HG03280 (cell line): Measurements from ENCODE around the gene UBASH3A.

Source experiments
- ATAC-seq: cut with Tn5 transposase; IDR thresholded peaks from one replicate; pipeline ENCODE4 v1.9.1; 2021; ENCODE audit warnings: mild to moderate bottlenecking, moderate library complexity; ENCODE audit not compliant: unreplicated experiment

UBASH3A gene

DNA sequence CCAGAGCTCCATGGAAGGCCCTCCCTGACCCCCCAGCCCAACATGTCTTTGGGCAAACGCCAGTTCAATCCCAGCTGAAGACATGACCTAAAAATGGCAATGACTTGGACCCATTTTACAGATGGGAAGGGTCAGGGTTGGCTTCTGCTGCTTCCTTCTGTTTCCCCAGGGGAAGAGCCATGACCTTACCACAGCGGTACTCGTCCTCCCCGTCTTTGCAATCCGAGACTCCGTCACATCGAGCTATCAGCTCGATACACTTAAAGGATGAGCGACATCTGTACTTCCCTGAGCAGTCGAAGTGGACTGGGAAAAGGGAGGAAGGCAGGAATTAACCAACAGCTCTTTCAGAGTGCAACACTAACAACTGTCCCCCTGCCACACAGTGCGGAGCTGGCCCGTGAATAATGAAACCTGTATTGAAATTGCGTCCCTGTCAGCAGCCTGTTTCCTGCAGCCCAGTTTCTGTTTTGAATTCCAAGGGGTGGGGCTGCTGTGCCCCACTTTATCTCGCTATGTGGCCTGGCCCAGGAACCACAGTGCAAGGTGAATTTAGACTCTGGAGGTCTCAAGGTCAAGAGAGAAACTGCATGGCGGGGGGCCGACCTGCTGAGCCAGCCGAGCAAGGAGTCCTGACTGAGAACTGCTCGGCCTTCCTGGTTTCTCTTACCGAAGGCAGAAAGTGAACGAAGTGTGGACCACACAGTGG, 14.8 kb upstream of the UBASH3A start:
- no peak for ATAC-seq

DNA sequence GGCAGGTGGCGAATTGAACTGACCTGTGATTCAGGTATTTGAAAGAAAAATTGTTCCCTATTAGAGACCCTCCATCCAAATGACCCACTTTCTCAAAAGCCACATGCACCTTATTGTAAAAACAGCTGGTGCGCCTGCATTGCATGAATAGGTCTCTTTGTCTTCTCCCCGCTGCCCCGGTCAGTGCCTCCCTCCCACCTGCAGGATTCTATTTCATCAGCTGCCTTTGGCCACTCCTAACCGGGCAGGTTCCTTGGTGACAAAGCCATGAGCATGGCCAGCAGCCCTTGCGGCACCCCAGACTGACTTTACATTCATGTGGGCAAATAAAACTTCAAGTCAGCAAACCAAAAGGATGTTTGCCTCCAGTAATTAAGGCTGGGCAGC, 14.3 kb upstream of the UBASH3A start:
- ATAC-seq: no peak

DNA sequence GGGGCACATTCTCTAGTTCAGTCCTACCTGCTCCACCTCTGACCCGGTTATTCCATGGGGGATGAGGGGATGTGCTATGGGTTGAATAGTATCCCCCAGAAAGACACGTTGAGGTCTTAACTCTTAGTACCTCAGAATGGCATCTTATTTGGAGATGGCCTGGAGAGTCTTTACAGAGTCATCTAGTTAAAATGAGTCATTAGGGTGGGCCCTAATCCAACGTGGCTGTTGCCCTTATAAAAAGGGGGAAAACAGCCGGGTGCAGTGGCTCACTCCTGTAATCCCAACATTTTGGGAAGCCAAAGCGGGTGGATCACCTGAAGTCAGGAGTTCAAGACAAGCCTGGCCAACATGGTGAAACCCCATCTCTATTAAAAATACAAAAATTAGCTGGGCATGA, 13.5 kb upstream of the UBASH3A start:
- no peak for ATAC-seq

DNA sequence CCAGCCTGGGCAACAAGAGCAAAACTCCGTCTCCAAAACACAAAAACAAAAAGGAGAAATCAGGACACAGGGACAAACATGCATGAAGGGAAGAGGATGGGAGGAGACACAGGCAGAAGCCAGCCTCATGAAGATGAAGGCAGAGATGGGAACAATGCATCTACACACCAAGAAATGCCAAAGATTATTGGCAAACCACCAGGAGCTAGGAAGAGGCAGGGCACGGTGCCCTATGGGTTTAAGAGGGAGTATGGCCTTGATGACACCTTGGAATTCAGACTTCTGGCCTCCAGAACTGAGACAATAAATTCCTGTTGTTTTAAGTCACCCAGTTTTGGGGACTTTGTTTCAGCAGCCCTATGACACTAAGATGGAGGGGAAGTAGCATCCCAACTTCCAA, 13.0 kb upstream of the UBASH3A start:
- ATAC-seq: no peak

GRCh38 chr21:42391297-42391696, 12.4 kb upstream of the UBASH3A start:
- ATAC-seq: no peak

DNA sequence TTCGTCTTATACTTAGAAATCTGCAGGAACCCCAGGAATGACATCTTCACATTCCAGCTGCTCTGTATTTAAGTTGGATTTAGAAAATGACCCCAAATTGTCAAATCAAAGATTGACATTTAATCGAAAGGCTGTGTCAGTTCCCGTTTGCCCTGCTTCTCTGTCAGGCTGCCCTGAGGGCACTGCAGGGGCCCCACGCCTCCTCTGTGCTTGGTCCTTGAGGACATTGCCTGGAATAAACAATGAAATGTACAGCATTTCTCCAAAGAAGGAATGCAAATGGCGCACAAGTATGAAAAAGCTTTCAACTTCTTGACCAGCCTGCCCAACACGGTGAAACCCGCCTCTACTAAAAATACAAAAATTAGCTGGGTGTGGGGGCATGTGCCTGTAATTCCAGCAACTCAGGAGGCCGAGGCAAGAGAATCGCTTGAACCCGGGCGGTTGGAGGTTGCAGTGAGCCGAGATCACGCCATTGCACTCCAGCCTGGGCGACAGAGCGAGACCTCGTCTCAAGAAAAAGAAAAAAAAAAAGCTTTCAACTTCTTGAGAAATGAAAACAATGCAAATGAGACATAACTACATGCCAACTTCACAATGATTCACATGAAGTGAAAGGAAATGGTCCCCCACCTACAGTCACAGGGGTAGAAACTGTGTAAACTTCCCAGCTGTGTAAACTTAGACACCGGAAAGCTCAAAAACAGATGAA, 10.8 kb upstream of the UBASH3A start:
- peak; percentile 77 for ATAC-seq

DNA sequence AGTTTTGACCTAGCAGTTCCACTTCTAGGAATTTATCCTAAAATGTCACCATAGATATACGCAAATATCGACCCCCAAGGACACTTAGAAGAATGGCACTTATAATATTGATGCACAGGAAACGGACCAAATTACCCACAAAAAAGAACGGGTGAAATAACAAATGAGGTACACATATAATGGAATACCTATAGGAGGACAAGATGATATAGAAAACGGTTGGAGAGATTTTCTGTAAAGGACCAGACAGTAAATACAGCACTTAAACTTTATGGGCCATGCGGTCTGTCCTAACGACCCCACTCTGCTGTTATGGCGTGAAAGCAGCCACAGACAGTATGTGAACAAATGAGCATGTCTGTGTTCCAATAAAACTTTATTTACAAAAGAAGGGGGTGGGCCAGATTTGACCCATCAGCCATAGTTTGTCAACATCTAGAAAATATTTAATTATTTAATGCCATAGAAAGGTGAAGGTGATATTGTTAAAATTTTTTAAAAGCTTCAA, 10.2 kb upstream of the UBASH3A start:
- ATAC-seq: no peak

GRCh38 chr21:42395302-42395701, 8.4 kb upstream of the UBASH3A start:
- ATAC-seq: no peak

GRCh38 chr21:42395905-42396651, 7.6 kb upstream of the UBASH3A start, which contains the start of gene TMPRSS3:
Gene TMPRSS3 (minus strand): TSS chr21:42396052. CDS start chr21:42395417, 635 bp downstream.
- ATAC-seq: no peak

DNA sequence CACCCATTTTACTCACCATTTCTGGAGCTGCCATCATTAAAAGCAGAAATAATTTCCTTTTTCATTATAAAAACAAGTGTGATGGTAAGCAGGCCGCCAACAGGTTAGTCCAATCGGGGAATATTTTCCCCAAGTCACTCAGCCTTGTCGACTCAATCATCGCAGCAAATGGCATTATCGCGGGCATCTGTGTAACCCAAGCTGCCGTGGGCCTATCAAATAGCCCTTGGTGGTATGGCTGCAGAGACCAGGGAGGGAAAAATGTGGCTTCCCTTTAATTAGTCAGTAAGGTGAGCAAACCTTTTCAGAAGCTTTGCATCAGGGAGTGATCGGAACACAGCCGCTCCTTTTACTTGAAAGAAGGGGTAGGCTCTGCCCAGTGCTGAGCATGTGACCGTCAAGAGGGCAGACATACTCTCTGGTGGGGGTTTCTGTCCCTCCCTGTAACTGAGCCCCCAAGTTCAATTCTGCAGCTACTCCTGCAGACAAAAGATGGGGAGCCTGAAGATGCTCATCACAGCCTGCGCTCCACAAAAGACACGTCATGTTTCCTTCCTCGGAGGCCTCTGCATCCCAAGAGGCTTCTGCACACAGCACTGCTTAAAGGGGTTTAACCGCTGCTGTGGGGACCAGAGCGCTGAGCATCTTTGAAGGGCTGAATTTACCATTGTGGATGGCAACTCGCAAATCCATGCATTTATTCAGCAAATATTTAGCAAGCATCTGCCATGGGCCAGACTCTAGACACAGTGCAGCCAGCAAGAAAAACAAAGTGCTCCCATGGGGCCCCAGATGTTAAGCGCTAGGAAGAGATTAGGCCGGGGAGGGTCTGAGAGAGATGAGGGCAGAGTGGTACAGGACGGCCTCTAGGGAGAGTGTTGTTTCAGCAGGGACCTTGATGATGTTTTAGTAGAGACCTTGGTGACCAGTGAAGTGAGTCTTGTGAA, 6.6 kb upstream of the UBASH3A start:
- ATAC-seq: no peak

DNA sequence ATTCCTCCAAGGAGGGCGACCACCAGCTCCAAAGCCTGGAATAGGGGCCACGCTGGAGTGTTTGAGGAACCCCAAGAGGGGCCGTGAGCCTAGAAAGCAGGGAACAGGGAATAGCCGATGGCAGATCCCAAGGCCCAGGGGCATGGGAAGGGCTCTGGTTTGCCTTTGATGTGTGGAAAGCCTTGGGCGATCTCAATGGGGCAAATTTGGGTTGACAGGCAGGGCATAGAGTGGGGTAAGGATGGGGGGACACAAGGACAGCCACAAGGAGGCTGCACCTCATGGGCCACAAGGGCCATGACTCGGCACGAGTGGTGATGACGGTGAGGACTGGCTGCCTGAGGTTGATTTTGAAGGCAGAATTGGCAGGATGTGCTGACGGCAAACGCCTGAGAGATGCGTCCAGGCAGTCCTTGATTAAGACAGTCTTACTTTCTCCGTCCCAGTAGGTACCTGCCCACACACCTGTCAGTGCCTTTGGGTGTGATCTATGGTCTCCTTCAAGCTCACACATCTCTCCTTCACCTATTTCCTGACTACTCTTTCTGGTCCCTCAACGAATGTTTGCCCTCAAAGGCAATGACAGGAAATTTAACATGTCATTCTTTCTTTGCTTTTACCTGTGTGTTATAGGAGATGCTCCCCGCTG, 5.8 kb upstream of the UBASH3A start:
- ATAC-seq: no peak

- no peak for ATAC-seq
Measured at GRCh38 chr21:42398436-42399028, 5.2 kb upstream of the UBASH3A start.

DNA sequence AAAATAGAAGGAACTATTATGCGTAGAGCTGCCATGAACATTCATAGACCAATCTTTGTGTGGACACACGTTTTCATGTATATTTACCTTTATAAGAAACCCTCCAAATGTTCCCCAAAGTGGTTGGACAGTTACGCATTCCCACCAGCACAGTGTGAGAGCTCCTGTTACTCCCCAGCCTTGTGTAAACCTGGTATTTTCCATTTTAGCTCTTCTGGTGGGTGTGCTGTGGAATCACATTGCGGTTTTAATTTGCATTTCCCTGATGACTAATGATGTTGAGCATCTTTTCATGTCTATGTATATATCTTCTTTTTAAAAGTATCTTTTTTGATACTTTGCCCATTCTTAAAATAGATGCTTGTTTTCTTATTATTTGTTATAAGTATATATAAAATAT, 3.2 kb upstream of the UBASH3A start:
- no peak for ATAC-seq

DNA sequence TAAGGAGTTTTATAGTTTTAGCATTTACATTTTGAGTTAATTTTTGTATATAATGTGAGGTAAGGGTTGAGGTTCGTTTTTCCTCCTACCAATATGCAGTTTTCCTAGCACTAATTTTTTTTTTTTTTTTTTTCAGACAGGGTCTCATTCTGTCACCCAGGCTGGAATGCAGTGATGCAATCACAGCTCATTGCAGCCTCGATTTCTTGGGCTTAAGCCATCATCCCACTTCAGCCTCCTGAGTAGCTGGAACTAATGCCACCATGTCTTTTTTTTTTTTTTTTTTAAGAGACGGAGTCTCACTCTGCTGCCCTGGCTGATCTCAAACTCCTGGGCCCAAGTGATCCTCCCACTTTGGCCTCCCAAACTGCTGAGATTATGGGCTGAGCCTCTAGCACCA, 2.5 kb upstream of the UBASH3A start:
- no peak for ATAC-seq

- ATAC-seq: no peak
Measured at GRCh38 chr21:42401820-42402251, 1.9 kb upstream of the UBASH3A start.

- no peak for ATAC-seq
Measured at GRCh38 chr21:42404539-42404938, 837 bp downstream of the UBASH3A start.

GRCh38 chr21:42405064-42406013, 1.6 kb downstream of the UBASH3A start:
- ATAC-seq: no peak

GRCh38 chr21:42406201-42406621, 2.5 kb downstream of the UBASH3A start:
- no peak for ATAC-seq
